Endothelial cell of umbilical vein (primary cell): Measurements from ENCODE around the gene GLIS2. TPM values are rescaled to one million over a fixed set of nuclear protein-coding genes. Genes with fewer than 3 reads are reported as not detected.
A peak's percentile ranks its signal among the peaks of the same experiment; 100 is the strongest.

Source experiments
- BruUV-seq: library from RNA; stranded (reverse); fragments of 400-500 nt; replicated peaks from 2 replicates; lab custom pipeline; 2021; lab: Mats Ljungman, UMichigan
- CTCF ChIA-PET: fragments of 300-600, 350-600 bp; sonication (Branson Sonifier 250); formaldehyde crosslinking; loops from one replicate; lab custom pipeline; 2021; ENCODE audit warnings: antibody characterized with exemption, inconsistent platforms; lab: Charles Lee
- POLR2A ChIA-PET: fragments of 300-600, 350-600 bp; sonication (Branson Sonifier 250); formaldehyde crosslinking; loops from one replicate; lab custom pipeline; 2021; ENCODE audit warnings: antibody characterized with exemption, inconsistent platforms; lab: Charles Lee
- DNase-seq: peaks from one replicate; pipeline ENCODE4 v3.0.0-alpha.2; 2011; ENCODE audit warnings: low read depth, low spot score
- FAIRE-seq: peaks from 2 replicates; lab custom pipeline; 2011; peaks lifted over from hg19 to GRCh38; lab: Jason Lieb, UNC
- H2AFZ ChIP-seq: 2 replicates; pipeline ENCODE4 v1.6.0; 2012; ENCODE audit warnings: low read depth, low read length, control low read depth, inconsistent platforms
- H3K27ac ChIP-seq: 2 replicates; pipeline ENCODE4 v1.5.1; 2011; ENCODE audit warnings: low read depth, mild to moderate bottlenecking, control low read depth, low read length, moderate library complexity; ENCODE audit not compliant: insufficient read depth
- H3K27me3 ChIP-seq, 2 experiments: 2 replicates each; pipeline versions ENCODE4 v1.6.0 to v1.6.1; 2011; ENCODE audit warnings: low read length in 2 of 2, mixed read lengths in 1 of 2; ENCODE audit not compliant: control insufficient read depth in 2 of 2, insufficient read depth in 2 of 2
- H3K36me3 ChIP-seq, 2 experiments: 2 replicates in 1 of 2; 3 replicates in 1 of 2; pipeline ENCODE4 v1.5.1; 2011; ENCODE audit warnings: low read length in 2 of 2, mild to moderate bottlenecking in 1 of 2, moderate library complexity in 1 of 2; ENCODE audit not compliant: control insufficient read depth in 2 of 2, insufficient read depth in 2 of 2; ENCODE audit errors: extremely low read depth in 1 of 2
- H3K4me1 ChIP-seq: 3 replicates; pipeline ENCODE4 v1.5.1; 2011; ENCODE audit warnings: mild to moderate bottlenecking, low read length; ENCODE audit not compliant: control insufficient read depth, insufficient read depth; ENCODE audit errors: extremely low read depth
- H3K4me2 ChIP-seq: 2 replicates; pipeline ENCODE4 v1.6.1; 2011; ENCODE audit warnings: low read length, control low read depth, mixed read lengths; ENCODE audit not compliant: insufficient read depth
- H3K4me3 ChIP-seq, 3 experiments: fragments of 200-600 bp in 1 of 3; sonication (generic), shearing (Covaris generic) in 1 of 3; replicated peaks in 1 of 3; 2 replicates each; pipeline ENCODE4 v1.5.1; 2011 to 2016; ENCODE audit warnings: control low read depth in 3 of 3, low read length in 3 of 3, mild to moderate bottlenecking in 2 of 3, inconsistent platforms in 1 of 3, low read depth in 1 of 3, moderate library complexity in 1 of 3; ENCODE audit not compliant: insufficient read depth in 1 of 3
- H3K79me2 ChIP-seq: 2 replicates; pipeline ENCODE4 v1.6.0; 2012; ENCODE audit warnings: low read length, inconsistent platforms; ENCODE audit not compliant: control insufficient read depth, insufficient read depth
- H3K9ac ChIP-seq: replicated peaks from 2 replicates; pipeline ENCODE3; 2011; ENCODE audit warnings: low read length, control low read depth; ENCODE audit not compliant: insufficient read depth; ENCODE audit errors: extremely low read depth
- H3K9me1 ChIP-seq: replicated peaks from 3 replicates; pipeline ENCODE4 v1.6.0; 2011; ENCODE audit warnings: mild to moderate bottlenecking, low read length; ENCODE audit not compliant: control insufficient read depth, insufficient read depth; ENCODE audit errors: extremely low read depth
- H3K9me3 ChIP-seq: replicated peaks from 2 replicates; pipeline ENCODE4 v1.5.1; 2012; ENCODE audit warnings: low read length, inconsistent platforms; ENCODE audit not compliant: control insufficient read depth, insufficient read depth
- H4K20me1 ChIP-seq: replicated peaks from 2 replicates; pipeline ENCODE3; 2011; ENCODE audit warnings: mild to moderate bottlenecking, low read length; ENCODE audit not compliant: control insufficient read depth, insufficient read depth; ENCODE audit errors: extremely low read depth
- EZH2 ChIP-seq: IDR thresholded peaks from 2 replicates; pipeline ENCODE4 v1.6.1; 2012; ENCODE audit warnings: borderline replicate concordance, low read depth, mild to moderate bottlenecking, moderate library complexity, low read length, inconsistent platforms; ENCODE audit not compliant: severe bottlenecking
- FOS ChIP-seq: IDR thresholded peaks from 2 replicates; pipeline ENCODE4 v1.6.1; 2011; ENCODE audit warnings: mild to moderate bottlenecking, low read length, moderate library complexity, borderline replicate concordance; ENCODE audit not compliant: insufficient read depth
- GATA2 ChIP-seq: IDR thresholded peaks from 2 replicates; pipeline ENCODE4 v1.7.0; 2011; ENCODE audit warnings: low read depth, mild to moderate bottlenecking, moderate library complexity, mixed read lengths, low read length; ENCODE audit not compliant: insufficient read length, insufficient read depth
- JUN ChIP-seq: IDR thresholded peaks from 2 replicates; pipeline ENCODE4 v1.6.1; 2011; ENCODE audit warnings: borderline replicate concordance, low read depth; ENCODE audit not compliant: insufficient read length, insufficient read depth
- MYC ChIP-seq: IDR thresholded peaks from one replicate; pipeline ENCODE4 v1.6.1; 2011; ENCODE audit warnings: mild to moderate bottlenecking, low read depth, low read length
- POLR2A ChIP-seq: IDR thresholded peaks from 2 replicates; pipeline ENCODE4 v1.6.1; 2012; ENCODE audit warnings: low read depth, mild to moderate bottlenecking, control low read depth, low read length
- POLR2AphosphoS5 ChIP-seq: IDR thresholded peaks from 2 replicates; pipeline ENCODE4 v1.6.1; 2012; ENCODE audit warnings: low read depth, mild to moderate bottlenecking, control low read depth, low read length, moderate library complexity; ENCODE audit not compliant: insufficient read depth
- dilution Hi-C: fragments of 300-500 bp; cut with MboI; formaldehyde crosslinking; loops from one replicate; pipeline ENCODE4 v1.15.0; 2019; ENCODE audit warnings: low sequenced_read_pairs; ENCODE audit not compliant: extremely low pct_ligation_motif_present
- intact Hi-C: fragments of 100-400 bp; cut with micrococcal nuclease; formaldehyde crosslinking; loops from one replicate; pipeline ENCODE4 v1.10.0; 2022
- polyA plus RNA-seq, 4 experiments: library from polyadenylated mRNA; depleted of rRNA in 3 of 4; stranded (reverse) in 3 of 4; unstranded in 1 of 4; fragments of >200 nt; gene quantifications; 2 replicates each; pipeline versions ENCODE4 v1.2.1 to v1.2.3, GENCODE V29; 2011 to 2012; ENCODE audit warnings: missing spikeins in 1 of 4
- total RNA-seq: library from RNA; stranded (reverse); gene quantifications from 2 replicates; pipeline ENCODE4 v1.2.3, GENCODE V29; 2021
- TF ChIP-seq, protein P1 (sequence below), 2 donors: IDR thresholded peaks; 1 replicate in 1 of 2; 2 replicates in 1 of 2; pipeline ENCODE4 v1.5.1; 2011; ENCODE audit warnings: low read length in 2 of 2, mild to moderate bottlenecking in 2 of 2, moderate library complexity in 2 of 2, control low read depth in 1 of 2, inconsistent platforms in 1 of 2, low read depth in 1 of 2; ENCODE audit not compliant: insufficient read depth in 1 of 2; ENCODE audit errors: extremely low read depth in 1 of 2
- TF ChIP-seq, protein P2 (sequence below): IDR thresholded peaks from 2 replicates; pipeline ENCODE4 v1.6.1; 2011; ENCODE audit not compliant: insufficient read depth, insufficient read length

GLIS2 gene
- total and polyA plus RNA-seq, 2 donors (not counting 3 experiments of a cell fraction or from before 2014, with no cell fraction given): 4.6 to 10.1 TPM

DNA sequence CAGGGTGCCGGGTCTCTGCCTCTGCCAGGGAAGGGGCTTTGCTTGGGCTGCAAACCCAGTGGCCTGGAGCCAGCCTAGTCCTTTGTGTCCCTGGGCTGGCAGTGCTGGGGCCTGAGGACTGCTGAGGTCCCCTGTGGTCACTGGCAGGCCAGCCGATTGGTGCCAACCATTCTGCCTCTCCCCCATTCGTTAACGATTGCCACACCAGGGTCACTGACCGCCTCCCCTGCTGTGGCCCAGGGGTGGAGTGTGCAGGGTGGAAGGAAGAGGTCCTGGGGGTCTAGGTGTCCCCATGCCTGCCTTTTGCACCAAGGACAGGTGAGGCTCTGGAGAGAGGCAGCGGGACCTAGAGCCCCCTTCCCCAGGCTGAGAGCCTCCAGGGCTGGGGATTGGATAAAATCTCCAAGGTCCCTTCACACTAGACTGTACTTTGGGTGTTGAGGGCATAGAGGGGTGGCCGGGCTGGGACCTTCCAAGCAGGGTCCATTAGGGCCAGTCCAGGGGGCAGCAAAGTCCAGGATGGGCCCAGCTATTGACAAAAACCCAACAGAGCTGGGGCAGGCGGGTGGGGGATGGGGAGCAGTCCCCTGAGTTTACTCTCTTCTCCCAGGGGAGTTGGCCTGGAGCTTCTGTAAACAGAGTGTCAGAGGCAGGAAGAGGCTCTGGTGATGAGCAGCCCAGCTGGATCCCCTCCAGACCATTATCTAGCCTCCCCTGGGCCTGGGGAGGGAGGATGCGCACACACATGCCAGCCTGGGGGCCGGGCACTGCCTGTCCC is 56.9 kb downstream of the GLIS2 start:
- Histone ChIP-seq H3K36me3 (no peaks in the 10 kb centered on the region), H3K9ac (no peak overlapping the region), H3K79me2 (no peaks in the 10 kb centered on the region), H3K27ac (no peak overlapping the region), H4K20me1 (no peaks in the 10 kb centered on the region), H3K4me1 (peaks cover 6% of the 10 kb centered on the region), H3K4me2 (peak overlapping the region; percentile 56), H3K4me3 (no peak overlapping the region), H3K27me3 (no peaks in the 10 kb centered on the region), H3K9me3 (no peaks in the 10 kb centered on the region), H2AFZ (no peak overlapping the region), H3K9me1 (no peaks in the 10 kb centered on the region)
- no peak for FAIRE-seq
- ChIA-PET CTCF (interaction anchor here (1.3 to 3.3 kb wide), 3 partner anchors 14 to 31 kb away, joined by 3 to 11 read pairs (median 5); no protein-coding TSS in a partner anchor), POLR2A (no interaction called here)
- intact Hi-C loops: no loop called here
- BruUV-seq: no TSS peak
- dilution Hi-C loops: no loop called here
- no peak for TF ChIP-seq EZH2
- TF ChIP-seq MYC: no peak
- no peak for TF ChIP-seq GATA2
- TF ChIP-seq POLR2AphosphoS5: no peak
- TF ChIP-seq JUN: no peak
- no peak for DNase-seq

DNA sequence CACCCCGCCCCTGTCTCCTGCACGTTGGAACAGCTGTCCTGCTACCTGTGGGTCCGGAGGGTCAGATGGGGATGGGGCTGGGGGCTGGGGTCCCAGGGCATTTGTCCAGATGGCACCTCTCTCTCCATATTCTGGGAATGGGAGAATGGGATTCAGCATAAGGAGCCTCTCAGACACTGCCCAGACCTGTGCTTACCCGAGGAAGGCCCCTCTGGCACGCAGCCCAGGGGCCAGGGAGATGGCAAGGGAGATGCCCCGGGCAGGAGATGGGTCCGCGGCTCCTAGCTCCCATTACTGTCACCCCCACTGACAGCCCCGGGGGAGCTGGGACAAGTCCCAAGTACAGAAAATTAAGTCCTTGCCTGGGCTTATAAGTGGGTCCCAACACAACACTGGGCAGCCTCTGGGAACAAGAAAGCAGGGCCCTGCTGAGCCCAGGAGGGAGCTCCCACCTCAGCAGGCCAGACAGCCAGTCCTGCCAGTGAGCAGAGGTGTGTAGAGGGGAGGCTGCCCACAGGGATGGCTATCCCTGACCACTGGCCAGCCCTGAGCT is 57.6 kb downstream of the GLIS2 start:
- no peak overlapping the region for H3K9ac ChIP-seq
- no peaks in the 10 kb centered on the region for H3K79me2 ChIP-seq
- H3K4me1 ChIP-seq: peaks cover 6% of the 10 kb centered on the region
- no peak overlapping the region for H3K4me3 ChIP-seq
- no peaks in the 10 kb centered on the region for H3K27me3 ChIP-seq
- no peak overlapping the region for H2AFZ ChIP-seq
- H3K36me3 ChIP-seq: no peaks in the 10 kb centered on the region
- TF ChIP-seq MYC (no peak), FOS (no peak), GATA2 (no peak), EZH2 (no peak), JUN (no peak), POLR2A (no peak), POLR2AphosphoS5 (no peak)
- TF ChIP-seq, protein P1, sequence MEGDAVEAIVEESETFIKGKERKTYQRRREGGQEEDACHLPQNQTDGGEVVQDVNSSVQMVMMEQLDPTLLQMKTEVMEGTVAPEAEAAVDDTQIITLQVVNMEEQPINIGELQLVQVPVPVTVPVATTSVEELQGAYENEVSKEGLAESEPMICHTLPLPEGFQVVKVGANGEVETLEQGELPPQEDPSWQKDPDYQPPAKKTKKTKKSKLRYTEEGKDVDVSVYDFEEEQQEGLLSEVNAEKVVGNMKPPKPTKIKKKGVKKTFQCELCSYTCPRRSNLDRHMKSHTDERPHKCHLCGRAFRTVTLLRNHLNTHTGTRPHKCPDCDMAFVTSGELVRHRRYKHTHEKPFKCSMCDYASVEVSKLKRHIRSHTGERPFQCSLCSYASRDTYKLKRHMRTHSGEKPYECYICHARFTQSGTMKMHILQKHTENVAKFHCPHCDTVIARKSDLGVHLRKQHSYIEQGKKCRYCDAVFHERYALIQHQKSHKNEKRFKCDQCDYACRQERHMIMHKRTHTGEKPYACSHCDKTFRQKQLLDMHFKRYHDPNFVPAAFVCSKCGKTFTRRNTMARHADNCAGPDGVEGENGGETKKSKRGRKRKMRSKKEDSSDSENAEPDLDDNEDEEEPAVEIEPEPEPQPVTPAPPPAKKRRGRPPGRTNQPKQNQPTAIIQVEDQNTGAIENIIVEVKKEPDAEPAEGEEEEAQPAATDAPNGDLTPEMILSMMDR (IDR thresholded peaks at IDR 0.05; ENCODE audit: extremely low read depth in 1 of 2, insufficient read depth in 1 of 2, low read depth in 1 of 2, low read length in 2 of 2): no peak
- TF ChIP-seq, protein P2, sequence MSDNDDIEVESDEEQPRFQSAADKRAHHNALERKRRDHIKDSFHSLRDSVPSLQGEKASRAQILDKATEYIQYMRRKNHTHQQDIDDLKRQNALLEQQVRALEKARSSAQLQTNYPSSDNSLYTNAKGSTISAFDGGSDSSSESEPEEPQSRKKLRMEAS: no peak
- no peak for DNase-seq
- intact Hi-C loops: no loop called here
- H3K27ac ChIP-seq: no peak overlapping the region
- no peaks in the 10 kb centered on the region for H3K9me3 ChIP-seq
- POLR2A ChIA-PET: no interaction called here
- no peak overlapping the region for H3K4me2 ChIP-seq
- no peaks in the 10 kb centered on the region for H4K20me1 ChIP-seq
- H3K9me1 ChIP-seq: no peaks in the 10 kb centered on the region
- CTCF ChIA-PET: interaction anchor here (1.3 to 3.3 kb wide), 3 partner anchors 13 to 31 kb away, joined by 3 to 11 read pairs (median 5); no protein-coding TSS in a partner anchor
- dilution Hi-C loops: no loop called here
- no peak for FAIRE-seq
- BruUV-seq: no TSS peak
